Measurements from ENCODE around the gene ARHGAP31.

The ARHGAP31 gene

DNA sequence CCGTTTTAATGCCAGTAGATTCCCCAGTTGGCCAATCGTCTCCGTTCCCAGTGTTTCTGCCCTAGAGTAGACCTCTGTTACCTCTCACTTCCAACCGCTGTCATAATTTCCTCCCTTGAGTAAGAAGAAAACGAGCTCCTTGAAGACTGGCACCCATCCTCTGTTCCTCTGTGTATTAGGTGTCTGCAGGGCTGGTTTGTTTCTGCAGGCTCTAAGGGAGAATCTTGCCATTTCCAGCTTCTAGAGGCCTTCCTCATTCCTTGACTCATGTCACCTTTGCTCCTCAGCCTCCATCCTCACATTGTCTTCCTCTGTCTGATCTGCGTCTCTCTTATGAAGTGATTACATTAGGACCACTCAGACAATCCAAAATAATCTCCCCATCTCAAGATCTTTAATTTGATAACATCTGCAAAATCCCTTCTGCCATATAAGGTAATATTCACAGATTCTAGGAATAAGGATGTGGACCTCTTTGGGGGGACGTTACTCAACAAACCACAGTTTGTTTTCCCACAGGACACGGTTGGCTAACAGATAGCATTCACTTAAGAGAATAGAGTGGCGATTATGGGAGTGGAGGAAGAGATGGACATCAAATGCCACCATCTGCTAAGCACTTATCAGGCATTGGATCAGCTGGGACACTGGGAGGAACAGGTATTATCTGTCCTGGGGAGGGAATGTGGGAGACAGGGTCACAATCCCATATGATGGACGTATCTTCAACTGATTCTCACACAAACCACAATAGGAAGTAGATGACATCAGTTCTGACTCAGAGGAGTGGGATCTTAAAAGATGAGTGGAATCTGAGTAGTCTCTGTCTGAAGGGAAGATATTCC is 17.1 kb downstream of the ARHGAP31 start:
- DNase-seq (ENCODE audit: low read depth), result peak; percentile 81
- TF ChIP-seq, protein P1, sequence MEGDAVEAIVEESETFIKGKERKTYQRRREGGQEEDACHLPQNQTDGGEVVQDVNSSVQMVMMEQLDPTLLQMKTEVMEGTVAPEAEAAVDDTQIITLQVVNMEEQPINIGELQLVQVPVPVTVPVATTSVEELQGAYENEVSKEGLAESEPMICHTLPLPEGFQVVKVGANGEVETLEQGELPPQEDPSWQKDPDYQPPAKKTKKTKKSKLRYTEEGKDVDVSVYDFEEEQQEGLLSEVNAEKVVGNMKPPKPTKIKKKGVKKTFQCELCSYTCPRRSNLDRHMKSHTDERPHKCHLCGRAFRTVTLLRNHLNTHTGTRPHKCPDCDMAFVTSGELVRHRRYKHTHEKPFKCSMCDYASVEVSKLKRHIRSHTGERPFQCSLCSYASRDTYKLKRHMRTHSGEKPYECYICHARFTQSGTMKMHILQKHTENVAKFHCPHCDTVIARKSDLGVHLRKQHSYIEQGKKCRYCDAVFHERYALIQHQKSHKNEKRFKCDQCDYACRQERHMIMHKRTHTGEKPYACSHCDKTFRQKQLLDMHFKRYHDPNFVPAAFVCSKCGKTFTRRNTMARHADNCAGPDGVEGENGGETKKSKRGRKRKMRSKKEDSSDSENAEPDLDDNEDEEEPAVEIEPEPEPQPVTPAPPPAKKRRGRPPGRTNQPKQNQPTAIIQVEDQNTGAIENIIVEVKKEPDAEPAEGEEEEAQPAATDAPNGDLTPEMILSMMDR (IDR thresholded peaks at IDR 0.05; ENCODE audit: insufficient read depth, low read depth, low read length, missing control alignments), result no peak
- H3K4me3 ChIP-seq (ENCODE audit: low read length), result no peak overlapping the region

DNA sequence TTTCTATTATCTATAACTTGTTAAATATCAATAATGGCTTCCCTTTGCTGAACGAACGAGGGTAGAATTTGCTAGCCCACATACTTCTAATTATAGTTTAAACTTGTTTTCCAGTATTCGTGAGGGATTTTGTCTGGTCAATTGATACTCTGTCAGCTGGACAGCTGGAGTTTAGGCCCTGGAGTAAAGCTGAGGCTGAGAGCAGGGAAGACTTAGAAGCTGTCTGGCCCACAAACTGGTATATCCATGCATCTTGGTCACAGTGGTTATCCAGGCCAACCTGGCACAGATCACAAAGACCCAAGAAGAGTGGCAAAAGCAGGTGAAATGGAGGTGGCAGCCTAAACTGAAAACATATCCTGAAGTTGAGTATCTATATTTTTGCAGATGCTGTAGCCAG is 19.3 kb downstream of the ARHGAP31 start:
- TF ChIP-seq, protein P1 (IDR thresholded peaks at IDR 0.05; ENCODE audit: insufficient read depth, low read depth, low read length, missing control alignments), result no peak
- no peak overlapping the region for H3K4me3 ChIP-seq (ENCODE audit: low read length)
- no peak for DNase-seq (ENCODE audit: low read depth)

DNA sequence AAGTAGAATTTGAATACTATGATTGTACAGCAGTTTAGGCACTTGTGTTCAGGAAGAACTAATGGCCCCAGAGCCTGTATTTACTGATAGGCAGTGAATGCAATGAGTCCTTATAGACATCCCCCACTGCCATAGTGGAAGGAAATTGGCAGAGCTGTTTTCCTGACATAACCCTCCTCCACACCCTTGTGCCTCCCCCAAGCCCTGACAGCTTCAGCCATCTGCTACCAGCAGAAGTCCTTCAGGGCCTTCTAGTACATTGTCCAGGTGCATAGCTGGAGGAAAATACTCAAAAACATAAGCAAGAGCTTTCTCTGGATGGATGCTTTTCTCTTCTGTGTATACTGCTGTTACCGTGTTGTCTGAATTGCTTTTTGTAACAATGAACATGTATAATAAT is 20.6 kb downstream of the ARHGAP31 start:
- TF ChIP-seq, protein P1 (IDR thresholded peaks at IDR 0.05; ENCODE audit: insufficient read depth, low read depth, low read length, missing control alignments), result no peak
- DNase-seq (ENCODE audit: low read depth), result no peak
- no peak overlapping the region for H3K4me3 ChIP-seq (ENCODE audit: low read length)

DNA sequence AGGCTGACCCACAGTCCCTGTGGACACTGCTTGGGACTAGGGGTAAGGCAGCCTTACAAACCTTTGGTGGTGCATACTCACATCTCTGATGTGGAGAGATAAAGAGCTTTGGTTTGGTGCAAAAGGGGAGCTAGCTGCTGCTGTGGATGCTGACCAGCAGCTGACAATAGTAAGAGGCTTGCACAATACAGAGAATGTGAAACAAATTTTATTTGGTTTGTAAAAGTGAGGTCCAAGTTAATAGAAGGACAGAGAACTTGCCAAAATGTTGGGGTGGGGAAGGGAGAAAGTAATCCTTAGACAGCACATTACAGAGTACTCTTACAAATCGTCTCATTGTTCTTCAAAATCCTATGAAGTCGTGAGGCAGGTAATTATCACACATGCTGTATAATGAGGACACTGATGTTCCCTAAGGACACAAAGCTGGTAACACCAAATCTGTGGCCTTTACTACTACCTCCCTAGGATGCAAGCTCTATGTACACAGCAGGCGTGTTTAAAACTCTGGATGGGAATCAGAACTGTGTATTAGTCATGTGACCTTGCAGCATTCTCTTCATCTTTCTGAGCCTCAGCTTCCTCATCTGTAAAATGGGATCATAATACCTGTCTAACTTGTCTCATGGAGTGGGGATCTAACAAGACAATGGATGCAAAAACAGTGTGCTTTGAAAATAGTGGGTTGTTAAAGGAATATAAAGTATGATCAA is 21.6 kb downstream of the ARHGAP31 start:
- TF ChIP-seq, protein P1 (IDR thresholded peaks at IDR 0.05; ENCODE audit: insufficient read depth, low read depth, low read length, missing control alignments), result no peak
- no peak overlapping the region for H3K4me3 ChIP-seq (ENCODE audit: low read length)
- DNase-seq (ENCODE audit: low read depth), result no peak

DNA sequence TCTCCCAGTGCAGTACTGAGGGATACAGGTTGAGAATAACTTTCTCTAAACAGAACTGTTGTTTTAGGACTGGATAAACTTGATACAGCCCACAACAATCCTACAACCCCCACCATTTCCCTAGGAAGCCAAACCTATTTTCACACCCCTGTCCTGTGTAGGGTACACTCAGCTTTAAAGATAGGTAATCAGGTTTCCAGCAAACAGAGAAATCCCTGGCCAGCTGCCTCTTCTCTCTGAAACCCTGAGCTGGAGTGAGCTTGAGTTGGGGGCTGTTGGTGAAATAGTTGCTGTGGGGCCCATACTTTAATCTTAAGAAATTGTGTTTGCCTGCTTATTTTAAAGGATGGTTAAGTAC is 22.1 kb downstream of the ARHGAP31 start:
- H3K4me3 ChIP-seq (ENCODE audit: low read length), result no peak overlapping the region
- DNase-seq (ENCODE audit: low read depth), result no peak
- TF ChIP-seq, protein P1 (IDR thresholded peaks at IDR 0.05; ENCODE audit: insufficient read depth, low read depth, low read length, missing control alignments), result no peak

DNA sequence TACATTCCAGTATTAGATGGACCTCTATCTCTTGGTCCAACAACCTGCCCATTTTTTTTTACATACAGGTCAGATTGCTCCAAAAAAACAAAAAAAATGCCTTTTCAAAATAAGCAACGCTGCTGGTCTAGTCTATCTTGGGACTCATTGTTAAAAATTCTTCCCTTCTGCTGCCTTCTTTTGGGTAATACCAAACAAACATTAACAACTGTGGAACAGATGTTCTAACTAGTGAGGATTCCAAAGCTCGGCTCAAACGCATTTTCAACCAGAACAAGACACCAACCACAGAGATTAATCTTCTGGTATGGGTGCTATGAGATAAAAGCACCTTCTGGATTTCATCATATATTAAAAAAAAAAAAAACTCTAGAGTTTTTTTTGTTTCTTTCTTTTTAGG is 24.7 kb downstream of the ARHGAP31 start:
- TF ChIP-seq, protein P1 (IDR thresholded peaks at IDR 0.05; ENCODE audit: insufficient read depth, low read depth, low read length, missing control alignments), result no peak
- no peak for DNase-seq (ENCODE audit: low read depth)
- H3K4me3 ChIP-seq (ENCODE audit: low read length), result no peak overlapping the region

All from epithelial cell of esophagus (primary cell).